Ascending aorta (tissue), 2 donors: ENCODE measurements around the gene ICAM5. TPM values are rescaled to one million over a fixed set of nuclear protein-coding genes. Genes with fewer than 3 reads are reported as not detected.

Experiments
- DNase-seq, 2 donors: peaks; one replicate each; pipeline ENCODE4 v3.0.0-alpha.2; 2019; ENCODE audit warnings: low spot score in 2 of 2
- H3K27ac ChIP-seq, 2 donors: fragments of 200-600 bp; sonication (generic); one replicate each; pipeline ENCODE4 v1.5.1; 2016 to 2017; ENCODE audit warnings: mild to moderate bottlenecking in 1 of 2
- H3K27me3 ChIP-seq: fragments of 200-600 bp; sonication (generic); one replicate; pipeline ENCODE4 v1.5.1; 2017
- H3K36me3 ChIP-seq, 2 donors: fragments of 200-600 bp; sonication (generic); one replicate each; pipeline ENCODE4 v1.5.1; 2016
- H3K4me1 ChIP-seq, 2 donors: fragments of 200-600 bp; sonication (generic); one replicate each; pipeline ENCODE4 v1.5.1; 2016 to 2017; ENCODE audit warnings: mild to moderate bottlenecking in 1 of 2
- H3K4me3 ChIP-seq, 2 donors: fragments of 200-600 bp; sonication (generic); one replicate each; pipeline ENCODE4 v1.5.1; 2016 to 2017; ENCODE audit warnings: mild to moderate bottlenecking in 1 of 2
- H3K9me3 ChIP-seq, 2 donors: fragments of 200-600 bp; sonication (generic); one replicate each; pipeline ENCODE4 v1.5.1; 2016
- CTCF ChIP-seq, 3 experiments: fragments of 200-600 bp in 2 of 3; fragments of 450-650 bp in 1 of 3; sonication (generic) in 2 of 3; IDR thresholded peaks; one replicate each; pipeline ENCODE4 v1.5.1; 2016 to 2019; ENCODE audit warnings: antibody characterized with exemption in 3 of 3, mild to moderate bottlenecking in 1 of 3, moderate library complexity in 1 of 3
- intact Hi-C: fragments of 100-400 bp; cut with DNase I; formaldehyde crosslinking; loops from one replicate; pipeline ENCODE4 v1.15.1; 2023
- total RNA-seq: library from RNA; depleted of rRNA; stranded (reverse); fragments of >200 nt; gene quantifications from one replicate; pipeline ENCODE4 v1.1.0, GENCODE V29; 2016

The ICAM5 gene
- total RNA-seq, 1 donor from 2014 or later, result 2.2 TPM

GRCh38 chr19:10251792-10252694 is 37.7 kb upstream of the ICAM5 start, which contains the start of gene MRPL4:
MRPL4 (plus strand) TSS chr19:10252214; CDS start chr19:10252254, 40 bp downstream.
- H3K4me3 ChIP-seq, result peak within 1 kb of the TSS; percentile 68 to 94
- H3K27ac ChIP-seq, result peak within 1 kb of the TSS; percentile 68 to 71
- no peaks in the 10 kb centered on the region for H3K9me3 ChIP-seq
- peaks cover 6 to 7% of the 10 kb centered on the region in 2 donors for H3K4me1 ChIP-seq
- peaks cover 16 to 34% of the 10 kb centered on the region in 2 donors for H3K36me3 ChIP-seq
- peak; percentile 93 to 99 for DNase-seq
- no peaks in the 10 kb centered on the region for H3K27me3 ChIP-seq
- intact Hi-C loops, result loop anchor here (2.0 to 5.0 kb wide), 7 partner anchors 21 to 320 kb away; partner anchors contain the start of genes RAVER1, S1PR2 and TYK2
- TF ChIP-seq CTCF (IDR thresholded peaks at IDR 0.05), result no peak

GRCh38 chr19:10252707-10253106 is 37.0 kb upstream of the ICAM5 start:
- peaks cover 6 to 7% of the 10 kb centered on the region in 2 donors for H3K4me1 ChIP-seq
- intact Hi-C loops, result loop anchor here (5.0 kb wide), 5 partner anchors 80 to 320 kb away; partner anchors contain the start of genes RAVER1 and TYK2
- no peaks in the 10 kb centered on the region for H3K9me3 ChIP-seq
- TF ChIP-seq CTCF (IDR thresholded peaks at IDR 0.05), result no peak
- H3K27ac ChIP-seq, result peak overlapping the region; percentile 68 to 71
- H3K36me3 ChIP-seq, result peaks cover 22 to 40% of the 10 kb centered on the region in 2 donors
- no peak for DNase-seq
- peak overlapping the region; percentile 68 to 94 for H3K4me3 ChIP-seq
- no peaks in the 10 kb centered on the region for H3K27me3 ChIP-seq

- Histone ChIP-seq H3K4me1 (peaks cover 6 to 7% of the 10 kb centered on the region in 2 donors), H3K27ac (no peak overlapping the region), H3K4me3 (no peak overlapping the region), H3K9me3 (no peaks in the 10 kb centered on the region), H3K36me3 (peaks cover 31 to 50% of the 10 kb centered on the region in 2 donors), H3K27me3 (no peaks in the 10 kb centered on the region)
- DNase-seq, result no peak
- no peak for TF ChIP-seq CTCF (IDR thresholded peaks at IDR 0.05)
- intact Hi-C loops, result loop anchor here (5.0 kb wide), 5 partner anchors 78 to 322 kb away; partner anchors contain the start of genes RAVER1 and TYK2
Observed at GRCh38 chr19:10254244-10254643, 35.5 kb upstream of the ICAM5 start.

GRCh38 chr19:10255358-10255757 is 34.4 kb upstream of the ICAM5 start:
- DNase-seq, result no peak
- intact Hi-C loops, result no loop called here
- H3K9me3 ChIP-seq, result no peaks in the 10 kb centered on the region
- peaks cover 31 to 50% of the 10 kb centered on the region in 2 donors for H3K36me3 ChIP-seq
- no peak overlapping the region for H3K27ac ChIP-seq
- H3K4me3 ChIP-seq, result no peak overlapping the region
- TF ChIP-seq CTCF (IDR thresholded peaks at IDR 0.05), result no peak
- no peaks in the 10 kb centered on the region for H3K27me3 ChIP-seq
- H3K4me1 ChIP-seq, result peaks cover 6 to 7% of the 10 kb centered on the region in 2 donors

GRCh38 chr19:10256551-10256950 is 33.2 kb upstream of the ICAM5 start:
- Histone ChIP-seq H3K9me3 (no peaks in the 10 kb centered on the region), H3K36me3 (peaks cover 31 to 50% of the 10 kb centered on the region in 2 donors), H3K4me1 (peaks cover 6 to 7% of the 10 kb centered on the region in 2 donors), H3K4me3 (no peak overlapping the region), H3K27me3 (no peaks in the 10 kb centered on the region), H3K27ac (no peak overlapping the region)
- intact Hi-C loops, result no loop called here
- no peak for DNase-seq
- TF ChIP-seq CTCF (IDR thresholded peaks at IDR 0.05), result no peak
